Stimulated activated CD8-positive, alpha-beta memory T cell treated with anti-CD3 and anti-CD28 coated beads, Interleukin-12 subunit alpha, Interleukin-12 subunit beta, amount 100 ng/mL, for 24 hours (primary cell): ENCODE measurements around the gene REPS2.

Experiments used
- DNase-seq: peaks from one replicate; pipeline ENCODE4 v3.0.0-alpha.2; 2020; ENCODE audit errors: extremely low read depth

REPS2 gene

GRCh38 chrX:17035111-17035510, 88.7 kb downstream of the REPS2 start:
- DNase-seq = no peak

GRCh38 chrX:17036171-17036961, 89.9 kb downstream of the REPS2 start:
- no peak for DNase-seq

GRCh38 chrX:17038277-17038676, 91.8 kb downstream of the REPS2 start:
- no peak for DNase-seq

- DNase-seq = no peak
Observed at GRCh38 chrX:17038681-17039161, 92.3 kb downstream of the REPS2 start.

- DNase-seq = no peak
Observed at GRCh38 chrX:17039826-17040225, 93.4 kb downstream of the REPS2 start.

GRCh38 chrX:17040711-17041110, 94.3 kb downstream of the REPS2 start:
- DNase-seq = no peak

- no peak for DNase-seq
Observed at GRCh38 chrX:17042037-17042436, 95.6 kb downstream of the REPS2 start.

GRCh38 chrX:17046478-17047097, 100.1 kb downstream of the REPS2 start:
- no peak for DNase-seq

GRCh38 chrX:17047224-17047623, 100.8 kb downstream of the REPS2 start:
- no peak for DNase-seq

GRCh38 chrX:17052210-17052609, 105.8 kb downstream of the REPS2 start:
- DNase-seq = no peak

DNA sequence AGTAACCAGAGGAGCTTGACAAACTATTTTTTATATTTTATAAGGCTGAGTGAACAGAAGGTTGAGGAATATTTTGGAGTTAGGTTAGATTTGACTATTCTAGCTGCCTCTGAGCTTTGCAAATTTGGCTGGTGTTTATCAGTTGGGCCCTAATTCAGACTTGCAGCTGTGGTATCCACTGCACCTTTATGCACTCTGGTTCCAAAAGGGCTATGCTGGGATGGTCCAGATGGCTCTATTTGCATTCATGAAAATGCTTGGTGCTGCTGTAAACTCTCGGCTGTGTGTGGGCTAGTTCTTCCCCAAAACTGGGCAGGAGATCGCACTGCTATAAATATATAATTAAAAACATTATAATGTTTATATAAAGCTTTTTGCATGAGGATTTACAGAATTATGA, 106.3 kb downstream of the REPS2 start:
- no peak for DNase-seq

DNA sequence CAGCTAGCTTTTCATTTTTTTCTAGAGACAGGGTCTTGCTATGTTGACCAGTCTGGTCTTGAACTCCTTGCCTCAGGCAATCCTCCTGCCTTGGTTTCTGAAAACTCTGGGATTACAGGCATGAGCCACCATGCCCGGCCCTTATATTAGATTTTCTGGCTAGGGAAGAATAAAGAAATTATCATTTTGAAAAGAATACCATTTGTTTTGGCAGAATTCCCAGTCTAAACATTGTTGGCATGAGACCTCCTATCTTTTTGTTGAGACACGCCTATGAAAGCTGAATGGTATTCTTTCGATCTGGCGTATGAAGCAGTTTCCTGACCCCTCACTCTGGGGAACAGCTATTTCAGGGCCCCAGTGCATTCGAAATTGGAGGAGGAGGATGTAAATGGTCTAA, 107.0 kb downstream of the REPS2 start:
- no peak for DNase-seq

- no peak for DNase-seq
Observed at GRCh38 chrX:17056868-17057608, 110.6 kb downstream of the REPS2 start.

GRCh38 chrX:17062065-17062464, 115.6 kb downstream of the REPS2 start:
- DNase-seq = no peak

GRCh38 chrX:17065100-17065499, 118.6 kb downstream of the REPS2 start:
- no peak for DNase-seq

DNA sequence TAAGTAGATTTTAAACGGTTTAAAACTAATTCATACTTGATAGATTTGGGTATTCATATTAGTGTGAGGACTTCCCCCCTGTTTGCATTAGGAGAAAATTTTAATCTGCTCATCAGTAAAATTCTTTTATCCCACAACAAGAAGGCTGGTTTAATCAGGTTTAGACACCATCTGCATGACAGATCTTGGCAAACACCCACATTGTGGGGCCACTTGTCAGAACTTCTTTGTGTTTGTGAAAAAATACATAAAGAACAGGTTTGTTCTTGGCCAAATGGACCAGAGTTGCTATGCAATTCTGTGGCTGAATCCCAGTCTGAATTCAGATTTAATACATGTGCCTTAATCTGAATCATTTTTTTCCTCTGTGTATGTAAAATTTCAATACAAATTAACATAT, 121.1 kb downstream of the REPS2 start:
- DNase-seq = no peak

DNA sequence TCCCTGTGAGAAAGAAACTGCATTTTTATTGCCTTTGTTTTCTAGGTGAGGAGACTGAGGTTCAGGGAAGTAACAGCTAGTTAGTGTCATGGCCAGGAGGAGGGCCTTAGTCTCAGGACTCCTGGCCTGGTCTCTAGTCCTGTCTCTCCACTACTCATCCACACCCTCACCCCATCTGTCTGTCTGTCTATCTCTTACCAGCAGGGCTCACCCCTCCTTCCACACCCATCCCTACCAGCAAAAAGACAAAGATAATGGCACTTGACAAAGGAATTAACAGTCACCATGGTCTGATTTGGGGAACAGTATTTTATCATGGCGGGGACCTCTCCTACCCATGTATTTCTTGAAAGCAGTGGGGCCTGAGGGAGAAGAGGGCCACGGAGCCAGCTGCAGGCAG, 125.8 kb downstream of the REPS2 start:
- no peak for DNase-seq

GRCh38 chrX:17072721-17073230, 126.3 kb downstream of the REPS2 start:
- DNase-seq = no peak

DNA sequence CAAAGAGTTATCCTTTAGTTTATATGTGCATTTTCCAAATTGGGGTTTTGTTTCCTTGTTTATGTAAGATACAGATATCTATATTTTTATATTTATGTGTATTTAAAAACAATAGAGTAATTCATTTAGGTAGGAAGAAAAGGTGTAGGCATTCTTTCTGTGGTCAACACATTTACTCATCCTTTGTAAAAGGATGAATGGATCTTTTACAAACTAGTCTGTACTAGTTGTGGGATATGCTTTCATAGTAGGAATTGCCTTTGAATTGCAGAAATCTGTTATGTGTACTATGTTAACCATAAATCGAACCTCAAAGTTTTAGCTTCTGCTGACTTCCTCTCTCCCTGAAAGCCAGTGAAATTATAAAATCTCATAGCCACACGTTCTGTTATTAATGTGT, 128.5 kb downstream of the REPS2 start:
- DNase-seq = no peak

DNA sequence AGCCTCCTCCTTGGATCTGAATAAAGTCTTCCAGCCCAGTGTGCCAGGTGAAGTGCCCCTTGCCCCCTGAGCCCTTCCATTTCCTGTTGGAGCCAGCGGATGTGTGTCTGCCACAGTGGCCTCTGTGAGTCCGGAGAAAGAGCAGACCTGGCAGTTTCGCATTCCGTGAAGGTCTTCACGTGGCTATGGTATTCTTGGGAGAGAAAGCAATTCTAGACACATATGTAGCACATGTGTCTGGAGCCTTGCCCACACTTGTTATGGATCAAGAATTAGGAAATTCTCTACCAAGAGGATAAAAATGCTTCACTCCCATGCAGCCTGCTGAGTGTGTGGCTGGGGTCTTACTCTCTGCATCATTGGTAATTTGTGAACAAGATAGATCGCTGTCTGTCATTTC, 130.9 kb downstream of the REPS2 start:
- DNase-seq = no peak

- DNase-seq = no peak
Observed at GRCh38 chrX:17078031-17078720, 131.7 kb downstream of the REPS2 start.

GRCh38 chrX:17081511-17081910, 135.1 kb downstream of the REPS2 start:
- DNase-seq = no peak
